Measurements from ENCODE around the gene DDX25. TPM values are rescaled to one million over a fixed set of nuclear protein-coding genes. Genes with fewer than 3 reads are reported as not detected.

The DDX25 gene
- total and polyA plus RNA-seq, 5 donors from 2014 or later, result not detected

DNA sequence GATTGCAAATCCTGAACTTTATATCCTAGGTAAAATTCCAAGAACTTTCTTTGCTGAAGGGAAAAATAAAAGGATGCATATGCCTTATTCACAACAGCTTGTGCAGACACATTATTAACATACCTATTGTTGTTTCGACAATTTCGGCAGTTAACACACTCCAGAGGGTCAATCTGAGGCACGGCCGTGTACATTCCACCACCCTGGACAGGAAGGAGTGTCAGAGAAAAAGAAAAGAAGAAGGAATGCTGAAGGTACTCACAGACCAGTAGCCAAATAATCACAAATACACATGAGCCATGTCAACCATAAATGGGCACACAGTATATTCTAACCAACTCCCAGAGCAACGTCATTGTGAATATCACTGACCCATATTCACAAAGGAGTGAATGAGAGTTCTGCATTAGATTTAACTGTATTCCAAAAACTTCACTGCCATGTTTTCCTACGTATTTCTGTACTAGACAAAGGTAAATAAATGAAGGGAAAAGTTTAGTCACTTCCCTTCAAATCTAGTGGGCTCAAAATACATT lies 73.9 kb downstream of the DDX25 start:
- H3K9me3 ChIP-seq (ENCODE audit: control insufficient read depth in 2 of 2, low read length in 2 of 2), result no peaks in the 10 kb centered on the region
- ATAC-seq (ENCODE audit: low read depth in 2 of 2) (no peak), DNase-seq (no peak)
- no peaks in the 10 kb centered on the region for H3K27me3 Mint-ChIP-seq
- H3K27ac ChIP-seq (ENCODE audit: insufficient read depth, low read length, poor library complexity, severe bottlenecking), result no peak overlapping the region
- H3K27me3 ChIP-seq (ENCODE audit: control insufficient read depth, insufficient read depth, low read length), result no peaks in the 10 kb centered on the region
- H3K27ac Mint-ChIP-seq, result no peak overlapping the region
- H3K4me1 Mint-ChIP-seq, result no peaks in the 10 kb centered on the region
- no peaks in the 10 kb centered on the region for H3K36me3 Mint-ChIP-seq
- H3K4me1 ChIP-seq (ENCODE audit: control insufficient read depth, insufficient read depth, low read length, poor library complexity, severe bottlenecking), result no peaks in the 10 kb centered on the region
- no peaks in the 10 kb centered on the region for H3K36me3 ChIP-seq (ENCODE audit: control insufficient read depth, insufficient read depth, low read length)
- H3K4me3 Mint-ChIP-seq, result no peak overlapping the region
- no peak overlapping the region for H3K4me3 ChIP-seq (ENCODE audit: low read depth, low read length)
- no peaks in the 10 kb centered on the region for H3K9me3 Mint-ChIP-seq

Other genes starting within 250 kb of the DDX25 start
- not detected for gene ACRV1, start 223.7 kb upstream of the DDX25 start, total RNA-seq
- gene ACRV1, start 223.7 kb upstream of the DDX25 start, polyA plus RNA-seq, result not detected
- not detected for gene PATE1, start 158.2 kb upstream of the DDX25 start, total RNA-seq
- not detected for gene PATE1, start 158.2 kb upstream of the DDX25 start, polyA plus RNA-seq
- gene PATE2, start 125.7 kb upstream of the DDX25 start, total RNA-seq, result not detected
- gene PATE2, start 125.7 kb upstream of the DDX25 start, polyA plus RNA-seq, result not detected
- gene PATE3, start 116.4 kb upstream of the DDX25 start, total RNA-seq, result not detected
- not detected for gene PATE3, start 116.4 kb upstream of the DDX25 start, polyA plus RNA-seq
- gene PATE4, start 71.2 kb upstream of the DDX25 start, total RNA-seq, result not detected
- gene PATE4, start 71.2 kb upstream of the DDX25 start, polyA plus RNA-seq, result not detected
- gene HYLS1, start 16.8 kb upstream of the DDX25 start, total RNA-seq, result 3.1 TPM
- gene HYLS1, start 16.8 kb upstream of the DDX25 start, polyA plus RNA-seq, result 10 to 100 TPM in 3 of 4 donors, 1 to 10 TPM in 1; 6.7 to 13.3 (median 11.8) TPM
- gene PUS3, start 1.3 kb upstream of the DDX25 start, total RNA-seq, result 4.8 TPM
- 10 to 100 TPM; 11.0 to 15.1 (median 14.4) TPM for gene PUS3, start 1.3 kb upstream of the DDX25 start, polyA plus RNA-seq
- not detected for gene VSIG10L2, start 41.5 kb downstream of the DDX25 start, total RNA-seq
- not detected for gene VSIG10L2, start 41.5 kb downstream of the DDX25 start, polyA plus RNA-seq
- gene CDON, start 158.4 kb downstream of the DDX25 start, total RNA-seq, result 2.1 TPM
- 1 to 10 TPM in 1 of 4 donors, under 1 TPM in 2, not detected in 1; 0.10 to 1.2 (median 0.55) TPM for gene CDON, start 158.4 kb downstream of the DDX25 start, polyA plus RNA-seq

Measured in CD4-positive, CD25-positive, alpha-beta regulatory T cell (primary cell).